HepG2 (cell line): ENCODE measurements around the gene BMF. TPM values are rescaled to one million over a fixed set of nuclear protein-coding genes. Genes with fewer than 3 reads are reported as not detected.

Experiments used
- CBX1 ChIP-seq: IDR thresholded peaks from one replicate; pipeline ENCODE4 v1.6.1; 2016; ENCODE audit warnings: antibody characterized with exemption, low read depth
- FIP1L1 ChIP-seq: fragments of 200-400 bp; formaldehyde crosslinking; IDR thresholded peaks from 2 replicates; pipeline ENCODE4 v1.6.1; 2018; ENCODE audit warnings: low read depth, mild to moderate bottlenecking, low read length, moderate library complexity, borderline replicate concordance; ENCODE audit not compliant: insufficient read depth
- FOXC1 ChIP-seq: sonication (generic); formaldehyde crosslinking; IDR thresholded peaks from 2 replicates; pipeline ENCODE4 v1.8.0; 2022; ENCODE audit warnings: mild to moderate bottlenecking, missing genetic modification reagents, borderline replicate concordance
- GTF2F1 ChIP-seq: fragments of 150-350 bp; IDR thresholded peaks from 2 replicates; pipeline ENCODE4 v1.6.1; 2014; ENCODE audit warnings: low read length
- HOMEZ ChIP-seq: IDR thresholded peaks from 2 replicates; pipeline ENCODE4 v1.6.1; 2016; ENCODE audit warnings: low read depth
- KLF12 ChIP-seq: sonication (generic); formaldehyde crosslinking; IDR thresholded peaks from 2 replicates; pipeline ENCODE4 v1.4.0; 2020; ENCODE audit warnings: missing genetic modification reagents, borderline replicate concordance
- NR2F6 ChIP-seq, 2 experiments: IDR thresholded peaks; 2 replicates each; pipeline ENCODE4 v1.6.1; 2016; ENCODE audit warnings: antibody characterized with exemption in 1 of 2, mild to moderate bottlenecking in 1 of 2
- POLR2A ChIP-seq, 2 experiments: IDR thresholded peaks; 2 replicates each; pipeline ENCODE4 v1.6.1; 2011; ENCODE audit warnings: low read depth in 2 of 2, low read length in 2 of 2, mild to moderate bottlenecking in 1 of 2, moderate library complexity in 1 of 2; ENCODE audit not compliant: insufficient read depth in 1 of 2
- RFX1 ChIP-seq: fragments of 450-650 bp; IDR thresholded peaks from 2 replicates; pipeline ENCODE4 v1.6.1; 2017
- SMAD1 ChIP-seq: sonication (generic); formaldehyde crosslinking; IDR thresholded peaks from 2 replicates; pipeline ENCODE4 v1.4.0; 2020; ENCODE audit warnings: missing genetic modification reagents, low read depth, mild to moderate bottlenecking, borderline replicate concordance
- SOX13 ChIP-seq, 3 experiments: fragments of 450-650 bp in 1 of 3; sonication (generic) in 1 of 3; formaldehyde crosslinking in 1 of 3; IDR thresholded peaks in 2 of 3; conservative IDR thresholded peaks in 1 of 3; 2 replicates each; pipeline versions ENCODE4 v1.5.0 to v1.6.1; 2016 to 2020; ENCODE audit warnings: antibody characterized with exemption in 1 of 3, mild to moderate bottlenecking in 1 of 3, missing compliant biosample characterization in 1 of 3, missing genetic modification reagents in 1 of 3, moderate library complexity in 1 of 3
- XBP1 ChIP-seq: sonication (generic); formaldehyde crosslinking; IDR thresholded peaks from 2 replicates; pipeline ENCODE4 v1.5.0; 2020; ENCODE audit warnings: missing genetic modification reagents
- ZNF550 ChIP-seq: sonication (generic); formaldehyde crosslinking; IDR thresholded peaks from 2 replicates; pipeline ENCODE4 v1.4.0; 2020; ENCODE audit warnings: mild to moderate bottlenecking, missing genetic modification reagents, borderline replicate concordance
- ZNF644 ChIP-seq: IDR thresholded peaks from 2 replicates; pipeline ENCODE4 v1.6.1; 2016; ENCODE audit warnings: low read depth
- ZNF7 ChIP-seq: IDR thresholded peaks from 2 replicates; pipeline ENCODE4 v1.6.1; 2016; ENCODE audit warnings: missing biosample characterization, missing genetic modification reagents
- ZNF766 ChIP-seq: sonication (generic); formaldehyde crosslinking; IDR thresholded peaks from 2 replicates; pipeline ENCODE4 v1.5.0; 2020; ENCODE audit warnings: missing genetic modification reagents, borderline replicate concordance
- polyA plus RNA-seq, 8 experiments: library from polyadenylated mRNA; depleted of rRNA in 3 of 8; stranded (reverse) in 7 of 8; unstranded in 1 of 8; fragments of >200 nt; fragmentation: Illumina TruSeq in 4 of 8; extraction: Trizol in 4 of 8; gene quantifications; 2 replicates each; pipeline versions ENCODE4 v1.2.1 to v1.2.3, GENCODE V29; 2011 to 2016; ENCODE audit warnings: low read depth in 4 of 8, missing spikeins in 1 of 8, mixed read lengths in 1 of 8; ENCODE audit not compliant: insufficient read depth in 1 of 8
- total RNA-seq, 5 experiments: library from RNA; depleted of rRNA; stranded (reverse); fragments of >200 nt; fragmentation: Illumina TruSeq; extraction: Trizol; gene quantifications; 2 replicates each; pipeline ENCODE4 v1.2.3, GENCODE V29; 2016; ENCODE audit warnings: low read depth in 1 of 5
- TF ChIP-seq, protein P1 (sequence below), 2 experiments: fragments of 450-650 bp in 1 of 2; sonication (generic) in 1 of 2; formaldehyde crosslinking in 1 of 2; IDR thresholded peaks; 2 replicates each; pipeline versions ENCODE4 v1.6.1 to v1.8.0; 2016 to 2022; ENCODE audit warnings: antibody characterized with exemption in 1 of 2, mild to moderate bottlenecking in 1 of 2, missing genetic modification reagents in 1 of 2

BMF gene
- total and polyA plus RNA-seq, 2 of the 13 experiments (the other 11 are each of a cell fraction or from before 2014, with no cell fraction given): 8.7 to 15.9 TPM

DNA sequence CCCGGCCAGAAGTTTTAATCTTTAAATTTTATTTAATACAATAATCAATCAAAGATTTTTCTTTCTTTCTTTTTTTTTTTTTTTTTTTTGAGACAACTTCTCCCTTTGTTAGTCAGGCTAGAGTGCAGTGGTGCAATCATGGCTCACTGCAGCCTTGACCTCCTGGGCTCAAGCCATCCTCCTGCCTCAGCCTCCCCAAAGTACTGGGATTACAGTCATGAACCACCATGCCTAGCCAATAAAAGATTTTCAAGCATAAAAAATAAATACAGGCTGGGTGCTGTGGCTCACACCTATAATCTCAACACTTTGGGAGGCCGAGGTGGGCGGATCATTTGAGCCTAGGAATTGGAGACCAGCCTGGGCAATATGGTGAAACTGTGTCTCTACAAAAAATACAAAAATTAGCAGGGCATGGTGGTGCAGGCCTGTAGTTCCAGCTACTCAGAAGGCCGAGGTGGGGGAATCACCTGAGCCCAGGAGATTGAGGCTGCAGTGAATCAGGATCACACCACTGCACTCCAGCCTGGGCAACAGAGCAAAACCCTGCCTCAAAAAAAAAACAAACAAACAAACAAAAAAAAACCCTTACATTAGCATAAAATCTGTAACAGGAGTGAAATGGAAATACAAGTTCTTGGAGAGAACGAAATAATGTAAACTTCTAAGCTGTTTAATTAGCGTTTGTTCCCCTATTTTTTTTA lies 40.6 kb downstream of the BMF start (continued):
- TF ChIP-seq, protein P1, sequence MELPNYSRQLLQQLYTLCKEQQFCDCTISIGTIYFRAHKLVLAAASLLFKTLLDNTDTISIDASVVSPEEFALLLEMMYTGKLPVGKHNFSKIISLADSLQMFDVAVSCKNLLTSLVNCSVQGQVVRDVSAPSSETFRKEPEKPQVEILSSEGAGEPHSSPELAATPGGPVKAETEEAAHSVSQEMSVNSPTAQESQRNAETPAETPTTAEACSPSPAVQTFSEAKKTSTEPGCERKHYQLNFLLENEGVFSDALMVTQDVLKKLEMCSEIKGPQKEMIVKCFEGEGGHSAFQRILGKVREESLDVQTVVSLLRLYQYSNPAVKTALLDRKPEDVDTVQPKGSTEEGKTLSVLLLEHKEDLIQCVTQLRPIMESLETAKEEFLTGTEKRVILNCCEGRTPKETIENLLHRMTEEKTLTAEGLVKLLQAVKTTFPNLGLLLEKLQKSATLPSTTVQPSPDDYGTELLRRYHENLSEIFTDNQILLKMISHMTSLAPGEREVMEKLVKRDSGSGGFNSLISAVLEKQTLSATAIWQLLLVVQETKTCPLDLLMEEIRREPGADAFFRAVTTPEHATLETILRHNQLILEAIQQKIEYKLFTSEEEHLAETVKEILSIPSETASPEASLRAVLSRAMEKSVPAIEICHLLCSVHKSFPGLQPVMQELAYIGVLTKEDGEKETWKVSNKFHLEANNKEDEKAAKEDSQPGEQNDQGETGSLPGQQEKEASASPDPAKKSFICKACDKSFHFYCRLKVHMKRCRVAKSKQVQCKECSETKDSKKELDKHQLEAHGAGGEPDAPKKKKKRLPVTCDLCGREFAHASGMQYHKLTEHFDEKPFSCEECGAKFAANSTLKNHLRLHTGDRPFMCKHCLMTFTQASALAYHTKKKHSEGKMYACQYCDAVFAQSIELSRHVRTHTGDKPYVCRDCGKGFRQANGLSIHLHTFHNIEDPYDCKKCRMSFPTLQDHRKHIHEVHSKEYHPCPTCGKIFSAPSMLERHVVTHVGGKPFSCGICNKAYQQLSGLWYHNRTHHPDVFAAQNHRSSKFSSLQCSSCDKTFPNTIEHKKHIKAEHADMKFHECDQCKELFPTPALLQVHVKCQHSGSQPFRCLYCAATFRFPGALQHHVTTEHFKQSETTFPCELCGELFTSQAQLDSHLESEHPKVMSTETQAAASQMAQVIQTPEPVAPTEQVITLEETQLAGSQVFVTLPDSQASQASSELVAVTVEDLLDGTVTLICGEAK (IDR thresholded peaks at IDR 0.05): no peak
- TF ChIP-seq, protein P1 (CRISPR knock-in tag; IDR thresholded peaks at IDR 0.05): no peak
- TF ChIP-seq HOMEZ (no peak), XBP1 (CRISPR knock-in tag) (no peak), RFX1 (no peak), SMAD1 (CRISPR knock-in tag) (no peak), CBX1 (no peak), FIP1L1 (no peak), GTF2F1 (no peak), FOXC1 (CRISPR knock-in tag) (no peak), ZNF7 (CRISPR knock-in tag) (no peak), ZNF644 (CRISPR knock-in tag) (0 out of 2 replicates have a peak, but pooled peaks have one; percentile 11), ZNF550 (CRISPR knock-in tag) (no peak), SOX13 (IDR thresholded peaks at IDR 0.05) (no peak), SOX13 (CRISPR knock-in tag; conservative IDR thresholded peaks at IDR 0.05 in 1 of 2, IDR thresholded peaks at IDR 0.05 in 1 of 2) (peak in 1 of 2 experiments; percentile 31; a peak in 1 of 4 replicates), POLR2A (IDR thresholded peaks at IDR 0.05; ENCODE audit: insufficient read depth in 1 of 2, low read depth in 2 of 2, low read length in 2 of 2) (no peak), NR2F6 (IDR thresholded peaks at IDR 0.05) (peak; percentile 70), NR2F6 (CRISPR knock-in tag; IDR thresholded peaks at IDR 0.05) (peak; percentile 85), ZNF766 (CRISPR knock-in tag) (no peak), KLF12 (CRISPR knock-in tag) (no peak)
